CD4-positive, alpha-beta T cell (primary cell): ENCODE measurements around the gene PRKG1. TPM values are rescaled to one million over a fixed set of nuclear protein-coding genes. Genes with fewer than 3 reads are reported as not detected.

Experiments used
- ATAC-seq: fragments of 200-7000 bp; cut with Tn5 transposase; one replicate; pipeline ENCODE4 v1.10.0; 2022; ENCODE audit warnings: mild to moderate bottlenecking; ENCODE audit not compliant: poor library complexity
- CTCF ChIA-PET: fragments of 350-600 bp; sonication (Branson Sonifier 250); formaldehyde crosslinking; loops from one replicate; lab custom pipeline; 2021; ENCODE audit warnings: antibody characterized with exemption, inconsistent platforms; lab: Charles Lee
- POLR2A ChIA-PET: fragments of 350-600 bp; sonication (Branson Sonifier 250); formaldehyde crosslinking; loops from one replicate; lab custom pipeline; 2021; ENCODE audit warnings: antibody characterized with exemption, inconsistent platforms; lab: Charles Lee
- DNase-seq, 14 experiments: peaks; one replicate each; pipeline ENCODE4 v3.0.0-alpha.2; 2013 to 2020; ENCODE audit warnings: mixed read lengths in 2 of 14
- H3K27ac ChIP-seq, 2 donors: one replicate each; pipeline versions ENCODE4 v1.5.1 to v1.7.0; 2013; ENCODE audit warnings: low read length in 2 of 2, low read depth in 1 of 2, mild to moderate bottlenecking in 1 of 2
- H3K27me3 ChIP-seq, 2 experiments: 1 replicate in 1 of 2; 2 replicates in 1 of 2; pipeline versions ENCODE4 v1.6.1 to v1.7.0; 2013; ENCODE audit warnings: low read length in 2 of 2, control low read depth in 1 of 2, mild to moderate bottlenecking in 1 of 2, moderate library complexity in 1 of 2; ENCODE audit not compliant: insufficient read depth in 2 of 2, control insufficient read depth in 1 of 2
- H3K36me3 ChIP-seq: one replicate; pipeline ENCODE4 v1.6.1; 2013; ENCODE audit warnings: low read length, control low read depth; ENCODE audit not compliant: insufficient read depth
- H3K4me1 ChIP-seq: one replicate; pipeline ENCODE4 v1.6.1; 2013; ENCODE audit warnings: low read length, control low read depth; ENCODE audit not compliant: insufficient read depth
- H3K4me3 ChIP-seq: one replicate; pipeline ENCODE4 v1.5.1; 2013; ENCODE audit warnings: mild to moderate bottlenecking, low read length, moderate library complexity
- H3K9me3 ChIP-seq, 2 experiments: 1 replicate in 1 of 2; 2 replicates in 1 of 2; pipeline versions ENCODE4 v1.6.1 to v1.7.0; 2013; ENCODE audit warnings: low read length in 2 of 2, mild to moderate bottlenecking in 2 of 2, control low read depth in 1 of 2, moderate library complexity in 1 of 2; ENCODE audit not compliant: control insufficient read depth in 1 of 2, insufficient read depth in 1 of 2
- H3K27ac Mint-ChIP-seq: one replicate; pipeline ENCODE4 v1.8.0; 2020; ENCODE audit warnings: mixed read lengths
- H3K27me3 Mint-ChIP-seq: one replicate; pipeline ENCODE4 v1.8.0; 2021; ENCODE audit warnings: mixed read lengths
- H3K36me3 Mint-ChIP-seq: one replicate; pipeline ENCODE4 v1.8.0; 2021; ENCODE audit warnings: low read depth, mixed read lengths
- H3K4me1 Mint-ChIP-seq: one replicate; pipeline ENCODE4 v1.8.0; 2021; ENCODE audit warnings: low read depth, mixed read lengths
- H3K4me3 Mint-ChIP-seq: one replicate; pipeline ENCODE4 v1.8.0; 2020; ENCODE audit warnings: mild to moderate bottlenecking, mixed read lengths
- H3K9me3 Mint-ChIP-seq: one replicate; pipeline ENCODE4 v1.8.0; 2020; ENCODE audit warnings: mixed read lengths
- intact Hi-C, 2 experiments: fragments of 100-400 bp; cut with DNase I in 1 of 2; cut with micrococcal nuclease in 1 of 2; formaldehyde crosslinking; loops; one replicate each; pipeline versions ENCODE4 v1.15.1 to v1.9.0; 2023 to 2025; cut with DNase I, micrococcal nuclease
- total RNA-seq, 174 experiments: library from RNA in 2 of 174; stranded (reverse) in 2 of 174; gene quantifications; one replicate each; pipeline ENCODE4 v1.2.3 and lab custom pipeline; 2021 to 2026
- TF ChIP-seq, protein P1 (sequence below): fragments of 200-600 bp; IDR thresholded peaks from one replicate; pipeline ENCODE4 v1.8.0; 2022; ENCODE audit warnings: antibody characterized with exemption, mild to moderate bottlenecking

Gene PRKG1
- total RNA-seq, 2 experiments from 2014 or later = 0.31 TPM; not detected in 1

DNA sequence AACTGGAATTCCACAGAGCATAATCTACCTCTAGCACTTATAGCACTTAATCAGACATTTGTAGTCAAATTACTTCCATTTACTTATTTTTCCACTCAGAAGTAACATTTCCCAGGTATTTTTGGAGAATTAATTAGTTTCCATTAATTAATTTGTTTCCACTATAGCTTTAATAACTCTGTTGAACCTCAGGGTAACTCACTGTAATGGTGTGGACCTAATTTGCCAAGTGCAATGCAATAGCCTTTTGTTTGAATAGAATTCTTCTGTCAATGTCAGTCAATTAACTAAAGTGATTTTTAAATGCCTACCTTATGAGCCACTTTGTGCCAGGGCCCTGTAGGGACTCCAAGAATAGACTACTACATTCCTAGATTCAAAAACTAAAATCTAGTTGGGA is 509.7 kb downstream of the PRKG1 start:
- Mint-ChIP-seq H3K27ac (no peak overlapping the region), H3K27me3 (no peaks in the 10 kb centered on the region), H3K4me3 (no peak overlapping the region), H3K36me3 (no peaks in the 10 kb centered on the region), H3K4me1 (no peaks in the 10 kb centered on the region), H3K9me3 (peaks cover 4% of the 10 kb centered on the region)
- TF ChIP-seq, protein P1, sequence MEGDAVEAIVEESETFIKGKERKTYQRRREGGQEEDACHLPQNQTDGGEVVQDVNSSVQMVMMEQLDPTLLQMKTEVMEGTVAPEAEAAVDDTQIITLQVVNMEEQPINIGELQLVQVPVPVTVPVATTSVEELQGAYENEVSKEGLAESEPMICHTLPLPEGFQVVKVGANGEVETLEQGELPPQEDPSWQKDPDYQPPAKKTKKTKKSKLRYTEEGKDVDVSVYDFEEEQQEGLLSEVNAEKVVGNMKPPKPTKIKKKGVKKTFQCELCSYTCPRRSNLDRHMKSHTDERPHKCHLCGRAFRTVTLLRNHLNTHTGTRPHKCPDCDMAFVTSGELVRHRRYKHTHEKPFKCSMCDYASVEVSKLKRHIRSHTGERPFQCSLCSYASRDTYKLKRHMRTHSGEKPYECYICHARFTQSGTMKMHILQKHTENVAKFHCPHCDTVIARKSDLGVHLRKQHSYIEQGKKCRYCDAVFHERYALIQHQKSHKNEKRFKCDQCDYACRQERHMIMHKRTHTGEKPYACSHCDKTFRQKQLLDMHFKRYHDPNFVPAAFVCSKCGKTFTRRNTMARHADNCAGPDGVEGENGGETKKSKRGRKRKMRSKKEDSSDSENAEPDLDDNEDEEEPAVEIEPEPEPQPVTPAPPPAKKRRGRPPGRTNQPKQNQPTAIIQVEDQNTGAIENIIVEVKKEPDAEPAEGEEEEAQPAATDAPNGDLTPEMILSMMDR = no peak
- DNase-seq (no peak), ATAC-seq (no peak)
- Histone ChIP-seq H3K4me1 (no peaks in the 10 kb centered on the region), H3K27me3 (no peaks in the 10 kb centered on the region), H3K27ac (no peak overlapping the region), H3K9me3 (no peaks in the 10 kb centered on the region), H3K4me3 (no peak overlapping the region), H3K36me3 (no peaks in the 10 kb centered on the region)
- intact Hi-C loops = no loop called here
- ChIA-PET POLR2A (no interaction called here), CTCF (no interaction called here)

DNA sequence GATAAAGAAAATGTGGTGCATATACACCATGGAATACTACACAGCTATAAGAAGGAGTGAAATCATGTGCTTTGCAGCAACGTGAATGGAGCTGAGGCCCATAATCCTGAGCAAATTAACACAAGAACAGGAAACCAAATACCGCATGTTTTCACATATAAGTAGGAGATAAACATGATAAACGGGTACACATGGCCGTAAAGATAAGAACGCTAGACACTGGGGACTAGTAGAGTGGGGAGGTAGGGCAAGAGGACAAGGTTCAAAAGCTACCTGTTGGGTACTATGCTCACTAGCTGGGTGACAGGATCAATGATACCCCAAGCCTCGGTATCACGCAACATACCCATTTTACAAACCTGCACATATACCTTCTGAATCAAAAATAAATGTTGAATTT is 511.5 kb downstream of the PRKG1 start:
- no peak overlapping the region for H3K27ac ChIP-seq
- Mint-ChIP-seq H3K9me3 (peaks cover 2% of the 10 kb centered on the region), H3K27ac (no peak overlapping the region), H3K27me3 (no peaks in the 10 kb centered on the region), H3K4me3 (no peak overlapping the region), H3K4me1 (no peaks in the 10 kb centered on the region), H3K36me3 (no peaks in the 10 kb centered on the region)
- no peaks in the 10 kb centered on the region for H3K9me3 ChIP-seq
- no peak for ATAC-seq
- no peak overlapping the region for H3K4me3 ChIP-seq
- TF ChIP-seq, protein P1 = no peak
- no peaks in the 10 kb centered on the region for H3K27me3 ChIP-seq
- DNase-seq = no peak
- intact Hi-C loops = no loop called here
- H3K36me3 ChIP-seq = no peaks in the 10 kb centered on the region
- POLR2A ChIA-PET = no interaction called here
- H3K4me1 ChIP-seq = no peaks in the 10 kb centered on the region
- CTCF ChIA-PET = no interaction called here

DNA sequence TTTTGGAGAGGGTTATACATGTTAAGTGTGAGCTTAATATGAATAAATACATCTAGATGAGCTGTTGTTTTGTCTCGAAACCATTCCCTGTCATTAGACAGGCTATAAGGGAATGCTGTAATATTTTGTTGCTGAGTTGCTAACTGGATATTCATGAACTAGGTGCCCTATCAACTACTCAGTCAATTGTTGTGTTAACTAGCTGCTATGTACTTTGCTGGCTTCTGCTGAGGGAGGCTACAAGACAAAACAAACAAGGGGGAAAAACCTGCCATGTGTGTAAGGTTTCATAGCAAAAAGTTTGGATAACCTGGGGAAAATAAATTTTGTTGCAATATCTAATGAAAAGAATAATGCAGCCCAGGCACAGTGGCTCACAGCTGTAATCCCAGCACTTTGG is 514.7 kb downstream of the PRKG1 start:
- TF ChIP-seq, protein P1 = no peak
- Histone ChIP-seq H3K27ac (no peak overlapping the region), H3K9me3 (no peaks in the 10 kb centered on the region), H3K4me1 (no peaks in the 10 kb centered on the region), H3K27me3 (no peaks in the 10 kb centered on the region), H3K36me3 (no peaks in the 10 kb centered on the region), H3K4me3 (no peak overlapping the region)
- Mint-ChIP-seq H3K36me3 (no peaks in the 10 kb centered on the region), H3K4me1 (no peaks in the 10 kb centered on the region), H3K9me3 (no peaks in the 10 kb centered on the region), H3K27ac (no peak overlapping the region), H3K4me3 (no peak overlapping the region), H3K27me3 (no peaks in the 10 kb centered on the region)
- ChIA-PET CTCF (no interaction called here), POLR2A (no interaction called here)
- DNase-seq (no peak), ATAC-seq (no peak)
- intact Hi-C loops = no loop called here
